Lower lobe of right lung (tissue), 2 donors: Measurements from ENCODE around the gene UST. TPM values are rescaled to one million over a fixed set of nuclear protein-coding genes. Genes with fewer than 3 reads are reported as not detected.
A peak's percentile ranks its signal among the peaks of the same experiment; 100 is the strongest.

Experiments
- ATAC-seq, 2 donors: fragments of 200-7000 bp; cut with Tn5 transposase; one replicate each; pipeline ENCODE4 v1.9.1; 2020 to 2022; ENCODE audit warnings: mild to moderate bottlenecking in 2 of 2, moderate library complexity in 2 of 2
- DNase-seq: peaks from one replicate; pipeline ENCODE4 v3.0.0-alpha.2; 2020
- H3K27ac ChIP-seq: fragments of 200-600 bp; one replicate; pipeline ENCODE4 v1.8.0; 2022
- H3K27me3 ChIP-seq: fragments of 200-600 bp; one replicate; pipeline ENCODE4 v1.8.0; 2022; ENCODE audit warnings: low read depth
- H3K36me3 ChIP-seq: fragments of 200-600 bp; one replicate; pipeline ENCODE4 v1.8.0; 2022; ENCODE audit warnings: mild to moderate bottlenecking
- H3K4me1 ChIP-seq: fragments of 200-600 bp; one replicate; pipeline ENCODE4 v1.8.0; 2022
- H3K4me3 ChIP-seq: fragments of 200-600 bp; one replicate; pipeline ENCODE4 v1.8.0; 2022; ENCODE audit warnings: mild to moderate bottlenecking
- H3K9me3 ChIP-seq: fragments of 200-600 bp; one replicate; pipeline ENCODE4 v1.8.0; 2022
- intact Hi-C: fragments of 100-400 bp; cut with DNase I; formaldehyde crosslinking; loops from one replicate; pipeline ENCODE4 v1.11.0; 2022
- total RNA-seq: library from RNA; stranded (reverse); fragmentation: NEBNext Ultra II Directional; extraction: Animal tissue kit (Norgen Biotek cat#: 25700); gene quantifications from one replicate; pipeline ENCODE4 v1.2.1, GENCODE V29; 2021
- TF ChIP-seq, protein P1 (sequence below): fragments of 200-600 bp; IDR thresholded peaks from one replicate; pipeline ENCODE4 v1.8.0; 2022; ENCODE audit warnings: antibody characterized with exemption, mild to moderate bottlenecking
- donor health status: DM: no; HTN: yes; CAD: no; lungs with severe emphysema.

Gene UST
- total RNA-seq, 1 donor from 2014 or later, result 11.8 TPM

DNA sequence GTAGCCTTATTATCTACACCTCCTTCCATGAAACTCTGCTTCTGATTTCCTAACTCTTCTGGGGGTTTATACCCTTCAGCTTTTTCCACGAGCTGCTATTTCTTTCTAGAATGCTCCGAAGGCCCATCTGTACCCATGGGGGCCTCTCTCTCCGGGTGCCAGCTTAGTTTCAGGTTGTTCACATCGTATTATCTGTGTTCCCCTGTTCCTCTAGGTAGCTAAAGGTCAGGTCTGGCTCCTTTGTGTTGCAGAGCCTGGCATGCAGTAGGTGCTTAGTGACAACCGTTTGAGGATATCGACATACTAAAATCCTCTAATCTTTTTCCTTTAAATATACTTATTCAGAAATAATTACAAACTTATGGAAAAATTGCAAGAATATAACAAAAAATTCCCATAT is 73.0 kb downstream of the UST start:
- DNase-seq (no peak), ATAC-seq (no peak)
- Histone ChIP-seq H3K27ac (no peak overlapping the region), H3K4me1 (no peaks in the 10 kb centered on the region), H3K4me3 (no peak overlapping the region), H3K9me3 (no peaks in the 10 kb centered on the region), H3K36me3 (no peaks in the 10 kb centered on the region), H3K27me3 (no peaks in the 10 kb centered on the region)
- intact Hi-C loops, result no loop called here
- TF ChIP-seq, protein P1, sequence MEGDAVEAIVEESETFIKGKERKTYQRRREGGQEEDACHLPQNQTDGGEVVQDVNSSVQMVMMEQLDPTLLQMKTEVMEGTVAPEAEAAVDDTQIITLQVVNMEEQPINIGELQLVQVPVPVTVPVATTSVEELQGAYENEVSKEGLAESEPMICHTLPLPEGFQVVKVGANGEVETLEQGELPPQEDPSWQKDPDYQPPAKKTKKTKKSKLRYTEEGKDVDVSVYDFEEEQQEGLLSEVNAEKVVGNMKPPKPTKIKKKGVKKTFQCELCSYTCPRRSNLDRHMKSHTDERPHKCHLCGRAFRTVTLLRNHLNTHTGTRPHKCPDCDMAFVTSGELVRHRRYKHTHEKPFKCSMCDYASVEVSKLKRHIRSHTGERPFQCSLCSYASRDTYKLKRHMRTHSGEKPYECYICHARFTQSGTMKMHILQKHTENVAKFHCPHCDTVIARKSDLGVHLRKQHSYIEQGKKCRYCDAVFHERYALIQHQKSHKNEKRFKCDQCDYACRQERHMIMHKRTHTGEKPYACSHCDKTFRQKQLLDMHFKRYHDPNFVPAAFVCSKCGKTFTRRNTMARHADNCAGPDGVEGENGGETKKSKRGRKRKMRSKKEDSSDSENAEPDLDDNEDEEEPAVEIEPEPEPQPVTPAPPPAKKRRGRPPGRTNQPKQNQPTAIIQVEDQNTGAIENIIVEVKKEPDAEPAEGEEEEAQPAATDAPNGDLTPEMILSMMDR, result no peak

DNA sequence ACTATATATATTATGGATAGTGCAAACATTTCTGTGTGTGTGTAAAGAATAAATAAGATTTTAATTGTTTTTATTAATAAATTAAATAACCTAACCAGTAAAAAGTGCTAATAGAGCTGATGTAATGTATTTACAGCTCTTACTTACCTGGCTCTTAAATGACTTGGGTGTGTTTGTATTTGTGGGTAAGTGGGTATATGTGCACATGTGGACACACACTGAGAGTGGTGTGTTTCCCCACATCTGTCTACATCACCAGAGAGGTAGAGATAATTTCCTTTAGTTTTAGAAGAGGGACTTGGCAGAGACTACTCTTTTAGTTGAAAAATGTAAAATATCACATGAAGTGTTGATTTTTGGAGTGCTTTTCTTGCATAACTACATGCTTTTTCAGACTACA is 76.0 kb downstream of the UST start:
- H3K27ac ChIP-seq, result no peak overlapping the region
- H3K4me1 ChIP-seq, result no peaks in the 10 kb centered on the region
- no peaks in the 10 kb centered on the region for H3K36me3 ChIP-seq
- H3K4me3 ChIP-seq, result no peak overlapping the region
- no peaks in the 10 kb centered on the region for H3K9me3 ChIP-seq
- ATAC-seq (peak in 1 of 2 donors; percentile 63), DNase-seq (no peak)
- TF ChIP-seq, protein P1, result no peak
- intact Hi-C loops, result no loop called here
- no peaks in the 10 kb centered on the region for H3K27me3 ChIP-seq

DNA sequence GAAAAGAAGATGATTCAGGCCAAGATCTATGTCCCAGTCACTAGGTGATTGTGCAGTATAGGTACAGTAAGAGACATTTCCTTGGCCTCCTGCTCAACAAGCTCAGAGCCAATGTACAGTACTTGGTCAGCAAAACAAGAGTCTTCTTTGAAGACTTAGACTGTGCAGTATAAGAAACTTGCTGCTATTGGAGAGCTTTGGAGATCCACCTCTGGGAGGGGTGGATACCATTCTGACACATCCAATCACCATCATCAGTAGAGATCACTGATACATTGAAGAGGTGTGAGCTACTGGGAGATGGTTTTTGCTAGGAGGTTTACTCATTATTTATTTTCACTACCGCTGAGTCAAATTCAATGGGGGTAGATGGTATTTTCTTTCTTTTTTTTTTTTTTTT is 77.5 kb downstream of the UST start:
- H3K4me3 ChIP-seq, result no peak overlapping the region
- DNase-seq, result no peak
- intact Hi-C loops, result no loop called here
- H3K27me3 ChIP-seq, result no peaks in the 10 kb centered on the region
- H3K27ac ChIP-seq, result no peak overlapping the region
- TF ChIP-seq, protein P1, result no peak
- no peaks in the 10 kb centered on the region for H3K36me3 ChIP-seq
- no peaks in the 10 kb centered on the region for H3K9me3 ChIP-seq
- no peaks in the 10 kb centered on the region for H3K4me1 ChIP-seq
- no peak for ATAC-seq

DNA sequence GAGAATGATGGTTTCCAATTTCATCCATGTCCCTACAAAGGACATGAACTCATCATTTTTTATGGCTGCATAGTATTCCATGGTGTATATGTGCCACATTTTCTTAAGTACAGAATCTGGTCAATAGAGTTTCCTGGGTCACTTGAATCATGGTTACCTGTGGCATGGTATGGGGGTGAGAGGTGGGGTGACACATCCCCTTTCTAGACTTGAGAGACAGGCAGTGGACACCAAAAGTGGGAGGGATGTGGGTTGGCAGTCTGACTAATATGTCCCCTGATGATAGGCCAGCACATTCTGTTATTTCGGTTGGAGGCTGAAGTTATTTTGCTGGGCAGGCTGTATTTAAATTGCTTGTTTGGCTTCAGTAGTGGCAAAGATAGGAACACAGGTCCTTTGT is 78.1 kb downstream of the UST start:
- no peak for ATAC-seq
- no peaks in the 10 kb centered on the region for H3K9me3 ChIP-seq
- no peak overlapping the region for H3K27ac ChIP-seq
- no peak overlapping the region for H3K4me3 ChIP-seq
- H3K4me1 ChIP-seq, result no peaks in the 10 kb centered on the region
- intact Hi-C loops, result no loop called here
- TF ChIP-seq, protein P1, result no peak
- DNase-seq, result no peak
- H3K27me3 ChIP-seq, result no peaks in the 10 kb centered on the region
- H3K36me3 ChIP-seq, result no peaks in the 10 kb centered on the region

DNA sequence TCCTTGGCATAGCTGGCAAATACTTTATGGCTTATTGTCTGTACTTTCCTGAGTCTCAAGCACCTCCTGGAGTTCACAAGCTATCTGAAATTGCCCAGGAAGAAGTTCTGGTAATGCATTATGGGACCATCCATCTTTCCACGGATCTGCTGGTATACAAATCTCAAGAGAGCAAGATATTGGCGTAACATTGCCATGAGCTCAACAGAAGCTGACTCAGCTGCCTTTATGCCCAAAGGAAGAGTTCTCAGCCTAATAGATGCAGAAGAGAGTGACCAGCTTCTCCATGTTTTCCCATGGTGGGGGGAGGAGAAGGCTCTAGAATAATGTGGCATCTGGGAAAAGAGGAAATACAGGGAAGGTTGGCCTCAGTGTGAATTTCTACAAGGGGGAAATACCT is 78.7 kb downstream of the UST start:
- TF ChIP-seq, protein P1, result no peak
- Histone ChIP-seq H3K4me3 (no peak overlapping the region), H3K27me3 (no peaks in the 10 kb centered on the region), H3K4me1 (no peaks in the 10 kb centered on the region), H3K36me3 (no peaks in the 10 kb centered on the region), H3K27ac (no peak overlapping the region), H3K9me3 (no peaks in the 10 kb centered on the region)
- DNase-seq (no peak), ATAC-seq (no peak)
- intact Hi-C loops, result no loop called here

DNA sequence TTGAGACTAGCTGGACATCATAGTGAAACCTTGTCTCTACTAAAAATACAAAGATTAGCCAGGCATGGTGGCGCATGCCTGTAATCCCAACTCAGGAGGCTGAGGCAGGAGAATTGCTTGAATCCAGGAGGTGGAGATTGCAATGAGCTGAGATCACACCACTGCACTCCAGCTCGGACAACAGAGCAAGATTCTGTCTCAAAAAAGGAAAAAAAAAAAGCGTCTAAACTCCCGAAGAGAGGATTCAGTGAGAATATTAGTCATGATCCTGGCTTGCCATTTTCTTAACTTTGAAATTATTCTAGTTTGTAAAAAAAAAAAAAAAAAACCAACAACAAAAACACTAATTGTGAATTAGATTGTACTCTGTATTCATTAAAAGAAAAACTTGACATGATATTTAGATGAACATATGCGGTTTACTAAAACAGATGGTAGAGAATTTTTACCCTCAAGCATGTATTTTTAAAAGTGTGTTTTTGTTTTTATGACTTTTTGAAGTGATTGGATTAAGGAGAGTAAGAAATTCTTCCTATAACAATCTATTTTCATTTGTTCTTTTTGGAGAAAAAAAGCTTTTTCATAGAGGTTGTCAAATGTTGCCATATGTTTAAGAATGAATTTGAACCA is 80.7 kb downstream of the UST start:
- H3K27ac ChIP-seq, result no peak overlapping the region
- no peak overlapping the region for H3K4me3 ChIP-seq
- H3K4me1 ChIP-seq, result no peaks in the 10 kb centered on the region
- no peaks in the 10 kb centered on the region for H3K27me3 ChIP-seq
- no peaks in the 10 kb centered on the region for H3K36me3 ChIP-seq
- ATAC-seq (no peak), DNase-seq (no peak)
- no peaks in the 10 kb centered on the region for H3K9me3 ChIP-seq
- TF ChIP-seq, protein P1, result no peak
- intact Hi-C loops, result no loop called here
